Stimulated activated CD4-positive, alpha-beta T cell treated with anti-CD3 and anti-CD28 coated beads, Interleukin-12 subunit alpha, Interleukin-12 subunit beta, amount 100 ng/mL, for 48 hours (primary cell): ENCODE data around the gene FGFBP1.

Experiments
- DNase-seq, 3 donors: peaks; one replicate each; pipeline ENCODE4 v3.0.0-alpha.2; 2020; ENCODE audit warnings: low read depth in 2 of 3, low spot score in 1 of 3

Gene FGFBP1

GRCh38 chr4:15913631-15913970 is 24.9 kb downstream of the FGFBP1 start:
- no peak for DNase-seq

GRCh38 chr4:15912961-15913630 is 25.4 kb downstream of the FGFBP1 start:
- no peak for DNase-seq

- no peak for DNase-seq
These were observed 26.3 kb downstream of the FGFBP1 start for GRCh38 chr4:15912236-15912635.

- no peak for DNase-seq
These were observed 28.2 kb downstream of the FGFBP1 start for GRCh38 chr4:15910155-15910940.

- no peak for DNase-seq
These were observed 31.1 kb downstream of the FGFBP1 start for GRCh38 chr4:15907430-15907829.

GRCh38 chr4:15906020-15906443 is 32.5 kb downstream of the FGFBP1 start:
- peak in 2 of 3 donors; percentile 16 to 37 for DNase-seq

GRCh38 chr4:15902746-15903145 is 35.8 kb downstream of the FGFBP1 start:
- DNase-seq = no peak

- no peak for DNase-seq
These were observed 36.5 kb downstream of the FGFBP1 start for GRCh38 chr4:15901998-15902397.

GRCh38 chr4:15901007-15901406 is 37.5 kb downstream of the FGFBP1 start:
- no peak for DNase-seq

GRCh38 chr4:15899511-15899910 is 39.0 kb downstream of the FGFBP1 start:
- DNase-seq = no peak

- DNase-seq = no peak
These were observed 39.6 kb downstream of the FGFBP1 start for GRCh38 chr4:15898902-15899301.

GRCh38 chr4:15897577-15897976 is 41.0 kb downstream of the FGFBP1 start:
- DNase-seq = no peak

GRCh38 chr4:15894921-15895916 is 43.3 kb downstream of the FGFBP1 start:
- no peak for DNase-seq

- no peak for DNase-seq
These were observed 44.1 kb downstream of the FGFBP1 start for GRCh38 chr4:15894393-15894792.

- no peak for DNase-seq
These were observed 44.6 kb downstream of the FGFBP1 start for GRCh38 chr4:15893962-15894361.

- DNase-seq = no peak
These were observed 47.2 kb downstream of the FGFBP1 start for GRCh38 chr4:15891312-15891711.

- no peak for DNase-seq
These were observed 48.2 kb downstream of the FGFBP1 start for GRCh38 chr4:15890246-15890829.

GRCh38 chr4:15888515-15888914 is 50.0 kb downstream of the FGFBP1 start:
- DNase-seq = no peak
